ENCODE results near the gene PRR19.
"Not testable (repeated sequence)": the region's sequence is repeated elsewhere in the genome, so short reads cannot be mapped to it uniquely, and the experiment has no call there.

PRR19 gene

GRCh38 chr19:42326969-42327368, 25.0 kb downstream of the PRR19 start:
- DNase-seq (ENCODE audit: low spot score) = no peak

GRCh38 chr19:42327381-42327780, 25.4 kb downstream of the PRR19 start:
- DNase-seq (ENCODE audit: low spot score) = no peak

GRCh38 chr19:42328106-42328505, 26.2 kb downstream of the PRR19 start:
- no peak for DNase-seq (ENCODE audit: low spot score)

- no peak for DNase-seq (ENCODE audit: low spot score)
These were observed 26.9 kb downstream of the PRR19 start for GRCh38 chr19:42328854-42329253.

GRCh38 chr19:42330241-42330711, 28.3 kb downstream of the PRR19 start:
- no peak for DNase-seq (ENCODE audit: low spot score)

- not testable (repeated sequence) for DNase-seq (ENCODE audit: low spot score)
These were observed 29.4 kb downstream of the PRR19 start for GRCh38 chr19:42331333-42331732.

GRCh38 chr19:42332059-42332458, 30.1 kb downstream of the PRR19 start:
- no peak for DNase-seq (ENCODE audit: low spot score)

GRCh38 chr19:42333018-42333417, 31.1 kb downstream of the PRR19 start:
- no peak for DNase-seq (ENCODE audit: low spot score)

GRCh38 chr19:42333975-42334696, 32.2 kb downstream of the PRR19 start:
- DNase-seq (ENCODE audit: low spot score) = no peak

GRCh38 chr19:42334697-42335373, 32.9 kb downstream of the PRR19 start:
- DNase-seq (ENCODE audit: low spot score) = no peak

GRCh38 chr19:42335374-42335936, 33.5 kb downstream of the PRR19 start:
- DNase-seq (ENCODE audit: low spot score) = no peak

GRCh38 chr19:42335971-42336370, 34.0 kb downstream of the PRR19 start:
- no peak for DNase-seq (ENCODE audit: low spot score)

GRCh38 chr19:42339126-42339860, 37.4 kb downstream of the PRR19 start:
- DNase-seq (ENCODE audit: low spot score) = not testable (repeated sequence)

- not testable (repeated sequence) for DNase-seq (ENCODE audit: low spot score)
These were observed 38.0 kb downstream of the PRR19 start for GRCh38 chr19:42339922-42340321.

- DNase-seq (ENCODE audit: low spot score) = no peak
These were observed 41.6 kb downstream of the PRR19 start for GRCh38 chr19:42343344-42344110.

- no peak for DNase-seq (ENCODE audit: low spot score)
These were observed 42.5 kb downstream of the PRR19 start for GRCh38 chr19:42344336-42344893.

GRCh38 chr19:42345191-42345812, 43.4 kb downstream of the PRR19 start:
- no peak for DNase-seq (ENCODE audit: low spot score)

GRCh38 chr19:42348211-42348610, 46.3 kb downstream of the PRR19 start:
- no peak for DNase-seq (ENCODE audit: low spot score)

GRCh38 chr19:42349378-42350107, 47.6 kb downstream of the PRR19 start:
- DNase-seq (ENCODE audit: low spot score) = no peak

GRCh38 chr19:42350417-42350816, 48.5 kb downstream of the PRR19 start:
- DNase-seq (ENCODE audit: low spot score) = no peak

Data from D341Med (cell line).